SK-N-SH (cell line): Measurements from ENCODE around the gene SNTG2.

Experiments
- CTCF ChIP-seq: fragments of 200-600 bp; sonication (generic); IDR thresholded peaks from 2 replicates; pipeline ENCODE4 v1.6.1; 2017; ENCODE audit warnings: antibody characterized with exemption, mild to moderate bottlenecking, moderate library complexity
- EP300 ChIP-seq, 2 experiments: IDR thresholded peaks; 2 replicates each; pipeline versions ENCODE4 v1.4.0 to v1.6.1; 2012; ENCODE audit warnings: borderline replicate concordance in 1 of 2, low read depth in 1 of 2, low read length in 1 of 2
- FOSL2 ChIP-seq: IDR thresholded peaks from 2 replicates; pipeline ENCODE4 v1.4.0; 2012; ENCODE audit warnings: low read depth, mild to moderate bottlenecking, moderate library complexity, borderline replicate concordance
- GABPA ChIP-seq: IDR thresholded peaks from 2 replicates; pipeline ENCODE4 v1.4.0; 2012; ENCODE audit warnings: low read depth, mild to moderate bottlenecking
- JUND ChIP-seq: IDR thresholded peaks from 2 replicates; pipeline ENCODE4 v1.4.0; 2012
- MAX ChIP-seq: IDR thresholded peaks from 2 replicates; pipeline ENCODE4 v1.4.0; 2012; ENCODE audit warnings: low read depth
- NFIC ChIP-seq: IDR thresholded peaks from 2 replicates; pipeline ENCODE4 v1.4.0; 2012; ENCODE audit warnings: borderline replicate concordance
- PBX3 ChIP-seq: IDR thresholded peaks from 2 replicates; pipeline ENCODE4; 2012
- RFX5 ChIP-seq: IDR thresholded peaks from 2 replicates; pipeline ENCODE4 v1.6.1; 2012; ENCODE audit warnings: mild to moderate bottlenecking, improper control_type of control experiment, low read length
- SIN3A ChIP-seq: IDR thresholded peaks from 2 replicates; pipeline ENCODE4 v1.6.1; 2012; ENCODE audit warnings: low read depth, mild to moderate bottlenecking, low read length, moderate library complexity, borderline replicate concordance

- TF ChIP-seq PBX3 (no peak), RFX5 (no peak), FOSL2 (no peak), CTCF (no peak), MAX (no peak), JUND (no peak), SIN3A (no peak), NFIC (no peak), EP300 (IDR thresholded peaks at IDR 0.05; ENCODE audit: borderline replicate concordance in 1 of 2, low read depth in 1 of 2, low read length in 1 of 2) (no peak), GABPA (no peak)
Observed at GRCh38 chr2:987789-988188, 37.1 kb downstream of the SNTG2 start.
